ENCODE data around the gene GRXCR1.

Gene GRXCR1

GRCh38 chr4:42923431-42923830, 30.9 kb downstream of the GRXCR1 start:
- no peak for DNase-seq (ENCODE audit: low read depth)
- TF ChIP-seq CTCF (IDR thresholded peaks at IDR 0.05; ENCODE audit: insufficient read depth, low read depth, low read length, missing control alignments) = no peak
- no peak overlapping the region for H3K4me3 ChIP-seq (ENCODE audit: low read depth, low read length)

GRCh38 chr4:42925921-42926320, 33.4 kb downstream of the GRXCR1 start:
- TF ChIP-seq CTCF (IDR thresholded peaks at IDR 0.05; ENCODE audit: insufficient read depth, low read depth, low read length, missing control alignments) = no peak
- no peak for DNase-seq (ENCODE audit: low read depth)
- no peak overlapping the region for H3K4me3 ChIP-seq (ENCODE audit: low read depth, low read length)

- no peak for DNase-seq (ENCODE audit: low read depth)
- no peak overlapping the region for H3K4me3 ChIP-seq (ENCODE audit: low read depth, low read length)
- TF ChIP-seq CTCF (IDR thresholded peaks at IDR 0.05; ENCODE audit: insufficient read depth, low read depth, low read length, missing control alignments) = no peak
These were observed 35.4 kb downstream of the GRXCR1 start for GRCh38 chr4:42927946-42928345.

GRCh38 chr4:42928582-42928981, 36.1 kb downstream of the GRXCR1 start:
- no peak for DNase-seq (ENCODE audit: low read depth)
- H3K4me3 ChIP-seq (ENCODE audit: low read depth, low read length) = no peak overlapping the region
- no peak for TF ChIP-seq CTCF (IDR thresholded peaks at IDR 0.05; ENCODE audit: insufficient read depth, low read depth, low read length, missing control alignments)

- no peak for DNase-seq (ENCODE audit: low read depth)
- no peak for TF ChIP-seq CTCF (IDR thresholded peaks at IDR 0.05; ENCODE audit: insufficient read depth, low read depth, low read length, missing control alignments)
- no peak overlapping the region for H3K4me3 ChIP-seq (ENCODE audit: low read depth, low read length)
These were observed 49.7 kb downstream of the GRXCR1 start for GRCh38 chr4:42942216-42942615.

GRCh38 chr4:42945874-42946273, 53.4 kb downstream of the GRXCR1 start:
- H3K4me3 ChIP-seq (ENCODE audit: low read depth, low read length) = no peak overlapping the region
- no peak for DNase-seq (ENCODE audit: low read depth)
- TF ChIP-seq CTCF (IDR thresholded peaks at IDR 0.05; ENCODE audit: insufficient read depth, low read depth, low read length, missing control alignments) = no peak

GRCh38 chr4:42953321-42953720, 60.8 kb downstream of the GRXCR1 start:
- no peak for DNase-seq (ENCODE audit: low read depth)
- no peak overlapping the region for H3K4me3 ChIP-seq (ENCODE audit: low read depth, low read length)
- no peak for TF ChIP-seq CTCF (IDR thresholded peaks at IDR 0.05; ENCODE audit: insufficient read depth, low read depth, low read length, missing control alignments)
